Epithelial cell of esophagus (primary cell): ENCODE data around the gene DCUN1D2.

Experiments used
- DNase-seq: peaks from one replicate; pipeline ENCODE4 v3.0.0; 2010; ENCODE audit warnings: low read depth
- H3K4me3 ChIP-seq: 2 replicates; pipeline ENCODE4 v1.5.1; 2011; ENCODE audit warnings: mild to moderate bottlenecking, low read length, control low read depth
- CTCF ChIP-seq: IDR thresholded peaks from 2 replicates; pipeline ENCODE4 v1.5.1; 2011; ENCODE audit warnings: low read depth, mild to moderate bottlenecking, low read length, control low read depth, inconsistent platforms; ENCODE audit not compliant: insufficient read depth; ENCODE audit errors: missing control alignments

DCUN1D2 gene

GRCh38 chr13:113490496-113491417, at the start of gene DCUN1D2:
Gene DCUN1D2 (minus strand): TSS chr13:113490711. CDS start chr13:113490669, 42 bp downstream.
- DNase-seq = peak; percentile 96
- TF ChIP-seq CTCF = no peak
- peak within 1 kb of the TSS; percentile 76 for H3K4me3 ChIP-seq

- TF ChIP-seq CTCF = no peak
- no peak for DNase-seq
- H3K4me3 ChIP-seq = no peak overlapping the region
Measured at GRCh38 chr13:113539822-113540221, 49.3 kb upstream of the DCUN1D2 start.

- DNase-seq = no peak
- no peak for TF ChIP-seq CTCF
- H3K4me3 ChIP-seq = no peak overlapping the region
Measured at GRCh38 chr13:113539176-113539575, 48.7 kb upstream of the DCUN1D2 start.

GRCh38 chr13:113538689-113539058, 48.2 kb upstream of the DCUN1D2 start:
- H3K4me3 ChIP-seq = no peak overlapping the region
- no peak for DNase-seq
- TF ChIP-seq CTCF = no peak

GRCh38 chr13:113537909-113538688, 47.6 kb upstream of the DCUN1D2 start:
- no peak for TF ChIP-seq CTCF
- DNase-seq = no peak
- no peak overlapping the region for H3K4me3 ChIP-seq

GRCh38 chr13:113537205-113537604, 46.7 kb upstream of the DCUN1D2 start:
- no peak overlapping the region for H3K4me3 ChIP-seq
- TF ChIP-seq CTCF = no peak
- DNase-seq = no peak
